DMS153 treated with DMSO at 0.1 percent for 48 hours (cell line): ENCODE results near the gene GADD45G.

Experiments used
- DNase-seq: peaks from one replicate; lab custom pipeline; 2025; ENCODE audit not compliant: unreplicated experiment; lab: John Stamatoyannopoulos, UW

Gene GADD45G

DNA sequence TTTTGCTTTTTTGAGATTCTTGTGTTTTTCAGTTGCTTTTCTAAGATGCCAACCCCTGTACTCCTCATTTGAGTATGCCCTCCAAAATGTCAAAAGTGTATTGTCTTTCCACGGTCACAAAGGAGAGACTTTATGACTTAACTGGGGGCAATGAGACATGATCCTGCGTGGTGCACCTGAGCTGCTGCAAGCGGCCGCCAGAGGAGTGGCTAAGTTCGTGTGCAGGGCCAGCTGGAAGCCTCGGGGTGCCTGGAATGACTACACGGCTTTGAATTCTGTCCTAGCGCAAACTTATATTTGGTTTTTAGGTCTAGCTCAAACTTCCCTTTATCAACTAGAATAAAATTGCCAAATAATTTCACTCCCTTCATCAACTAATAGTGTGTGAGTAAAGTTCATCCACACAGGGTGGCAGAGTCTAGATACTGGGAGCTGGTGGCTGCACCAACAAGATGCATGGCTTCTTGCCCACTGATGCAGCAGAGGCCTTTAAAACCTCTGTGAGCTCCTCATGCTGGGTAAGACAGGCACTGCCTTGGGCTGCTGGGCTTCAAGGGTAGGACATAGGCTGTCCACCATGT, 4.7 kb downstream of the GADD45G start:
- no peak for DNase-seq

DNA sequence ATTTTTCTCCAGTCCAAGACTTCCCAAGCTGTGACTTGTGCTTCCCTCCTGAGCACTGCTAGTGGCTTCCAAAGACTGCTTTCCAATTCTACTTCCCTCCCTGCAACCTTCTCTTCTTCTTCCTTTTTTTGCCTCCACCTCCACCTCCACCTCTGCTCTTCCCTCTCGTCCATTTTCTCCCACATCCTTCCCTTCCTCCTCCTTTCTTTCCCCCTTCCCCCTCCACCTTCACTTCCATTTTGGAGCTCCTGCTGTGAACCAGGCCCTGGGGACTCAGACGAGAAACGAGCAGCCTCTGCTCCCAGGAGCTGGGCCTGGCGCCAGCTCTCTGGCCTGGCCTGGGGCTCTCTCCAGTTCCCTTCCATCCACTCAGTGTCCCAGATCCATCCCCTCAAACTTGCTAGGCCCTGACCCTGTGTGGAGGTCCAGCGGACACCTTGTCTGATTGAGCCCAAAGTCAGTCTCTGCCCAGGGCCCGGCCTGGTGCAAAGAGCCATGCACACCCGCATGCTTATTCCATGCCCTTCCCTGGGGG, 5.6 kb downstream of the GADD45G start:
- no peak for DNase-seq

DNA sequence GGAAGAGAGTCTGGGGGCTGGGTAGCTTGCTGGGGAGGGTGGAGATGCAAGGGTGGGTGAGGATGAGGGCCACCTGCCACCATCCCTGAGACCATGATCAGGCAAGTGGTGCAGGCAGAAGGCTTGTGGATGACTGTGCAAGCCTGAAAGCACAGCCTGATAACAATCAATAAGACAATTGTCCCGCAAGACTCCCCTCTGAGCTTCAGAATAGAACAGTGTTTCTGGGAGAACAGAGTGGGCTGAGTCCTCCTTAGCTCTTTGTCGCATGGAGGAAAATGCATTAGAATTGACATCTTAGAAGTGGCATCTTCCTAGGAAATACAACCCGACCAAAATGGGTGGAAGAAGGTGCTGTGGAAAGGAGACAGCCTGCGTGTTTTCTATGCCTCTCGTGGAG, 6.6 kb downstream of the GADD45G start:
- DNase-seq, result no peak

DNA sequence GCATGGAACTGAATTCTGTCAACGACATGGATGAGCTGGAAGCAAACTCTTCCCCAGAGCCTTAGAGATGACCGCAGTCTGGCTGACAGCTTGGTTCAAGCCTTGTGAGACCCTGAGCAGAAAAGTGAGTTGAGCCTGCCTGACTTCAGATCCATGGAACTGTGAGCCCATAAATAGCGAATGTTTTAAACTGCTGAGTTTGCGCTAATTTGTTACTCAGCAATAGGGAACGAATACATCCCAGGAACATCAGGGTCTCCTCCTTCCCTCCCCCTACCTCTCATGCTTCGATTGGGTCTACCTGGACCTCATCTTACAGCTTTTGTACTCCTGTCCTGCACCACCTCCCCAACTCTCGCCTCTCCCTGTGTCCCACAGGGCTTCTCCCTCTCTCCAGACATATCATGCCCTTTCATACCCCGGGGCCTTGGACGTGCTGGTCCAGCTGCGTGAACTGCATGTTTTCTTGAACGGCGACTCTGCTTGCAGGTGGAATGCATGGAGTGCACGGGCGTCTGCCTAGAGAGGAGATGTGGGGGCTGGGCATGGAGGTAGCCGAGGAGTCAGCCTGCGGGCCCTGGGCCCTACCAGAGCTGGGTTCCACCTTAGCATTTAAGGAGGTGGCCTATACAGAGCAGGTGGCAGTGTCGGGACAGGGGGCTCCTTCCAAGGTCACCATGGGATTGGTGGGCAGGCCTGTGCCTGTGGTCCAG, 7.9 kb downstream of the GADD45G start:
- no peak for DNase-seq

DNA sequence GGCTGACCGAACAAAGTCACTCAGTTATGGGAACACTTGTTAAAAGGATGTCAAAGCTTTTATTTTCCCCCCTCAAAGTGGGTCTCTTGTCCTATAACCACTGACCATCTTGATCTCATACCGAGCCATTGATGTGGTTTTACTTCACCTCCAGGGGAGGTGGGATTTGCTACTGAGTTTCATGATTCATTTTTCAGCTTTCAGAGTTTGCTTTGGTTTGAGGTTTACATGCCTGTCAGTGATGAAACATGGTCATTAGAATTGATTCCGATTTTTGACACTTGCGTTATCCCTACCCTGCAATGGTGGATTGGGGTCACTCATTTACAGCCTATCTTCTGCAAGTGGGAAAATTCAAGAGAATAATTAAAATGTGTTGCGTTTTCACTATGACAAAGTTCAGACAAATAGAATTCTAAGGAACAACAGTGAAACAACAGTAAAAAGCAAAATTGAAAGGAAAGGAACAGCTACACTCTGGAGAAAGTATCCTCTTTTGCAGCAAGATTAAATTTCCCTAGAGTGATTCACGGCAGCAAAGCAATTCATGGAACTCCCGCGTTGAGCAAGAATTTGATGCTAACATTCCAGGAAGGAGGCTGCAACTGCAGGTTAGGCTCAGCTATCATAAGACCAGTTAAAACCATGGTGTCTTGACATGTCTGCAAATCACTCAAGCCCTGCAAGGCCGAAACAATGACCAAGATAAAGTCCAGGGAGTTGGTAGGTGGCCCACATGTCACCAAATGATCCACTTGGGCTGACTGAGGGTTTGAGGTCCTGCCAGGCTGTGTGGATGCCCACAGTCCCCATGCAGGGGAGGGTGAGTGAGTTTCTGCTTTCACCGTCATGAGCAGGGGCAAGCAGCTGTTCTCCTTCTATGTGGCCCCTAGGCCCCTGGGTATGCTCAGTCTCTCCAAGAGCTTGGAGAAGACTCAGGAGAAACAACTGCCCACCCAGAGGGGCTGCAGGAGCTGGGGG, 9.4 kb downstream of the GADD45G start:
- DNase-seq, result no peak

DNA sequence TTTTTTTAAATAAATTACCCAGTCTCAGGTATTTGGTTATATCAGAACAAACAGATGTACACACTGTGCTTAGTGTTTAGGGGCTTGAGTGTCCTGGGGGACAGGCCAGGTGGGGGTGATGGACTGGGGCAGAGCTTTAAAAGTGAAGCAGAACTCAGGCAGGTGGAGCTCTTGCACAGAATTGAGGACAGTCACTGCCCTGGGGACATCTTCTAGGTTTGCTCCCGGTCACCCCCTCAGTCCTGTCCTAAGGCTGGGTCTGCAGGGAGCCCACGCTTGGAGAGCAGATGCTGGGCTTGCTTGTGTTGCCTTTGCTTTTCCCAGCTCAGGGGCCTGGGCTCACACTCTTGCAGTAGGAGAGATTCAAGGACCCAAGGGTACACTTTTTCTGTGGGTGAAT, 10.8 kb downstream of the GADD45G start:
- no peak for DNase-seq

DNA sequence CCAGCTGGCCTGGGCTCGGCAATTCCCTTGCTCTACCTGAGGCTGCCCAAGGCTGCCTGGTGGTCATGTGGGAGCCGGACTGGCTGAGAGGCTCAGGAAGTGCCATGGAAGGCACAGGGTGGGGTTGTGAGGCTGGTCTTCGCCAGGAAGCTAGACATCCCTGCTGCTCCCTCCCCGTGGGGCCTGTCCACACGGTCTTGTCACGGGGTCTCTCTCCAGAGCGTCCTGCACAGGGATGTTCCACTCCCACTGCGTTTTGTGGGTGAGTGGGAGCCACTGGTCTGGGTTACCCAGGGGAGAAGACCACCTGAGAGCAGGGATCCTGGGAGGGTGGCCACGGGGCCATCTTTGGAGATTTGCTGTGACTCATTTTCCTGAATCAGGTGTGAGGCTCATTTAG, 11.6 kb downstream of the GADD45G start:
- no peak for DNase-seq

DNA sequence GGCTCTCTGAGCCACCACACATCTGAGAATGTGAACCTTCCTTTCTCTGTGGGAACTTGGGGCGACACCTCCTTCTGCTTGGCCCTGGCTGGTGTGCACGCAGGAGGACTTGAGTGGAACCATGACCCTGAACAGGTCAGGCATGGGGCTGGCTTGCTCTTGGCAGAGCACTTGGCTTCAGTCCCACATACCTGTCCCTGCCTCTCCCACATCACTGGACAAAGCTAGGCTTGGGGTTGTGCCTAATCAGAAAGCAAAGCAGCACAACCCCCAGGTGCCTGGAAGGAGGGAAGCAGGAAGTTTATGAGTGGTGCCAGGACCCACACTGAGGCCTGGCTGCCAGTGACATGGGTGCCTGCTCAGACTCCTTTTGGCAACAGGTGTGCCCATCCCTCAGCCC, 13.2 kb downstream of the GADD45G start:
- DNase-seq, result no peak

DNA sequence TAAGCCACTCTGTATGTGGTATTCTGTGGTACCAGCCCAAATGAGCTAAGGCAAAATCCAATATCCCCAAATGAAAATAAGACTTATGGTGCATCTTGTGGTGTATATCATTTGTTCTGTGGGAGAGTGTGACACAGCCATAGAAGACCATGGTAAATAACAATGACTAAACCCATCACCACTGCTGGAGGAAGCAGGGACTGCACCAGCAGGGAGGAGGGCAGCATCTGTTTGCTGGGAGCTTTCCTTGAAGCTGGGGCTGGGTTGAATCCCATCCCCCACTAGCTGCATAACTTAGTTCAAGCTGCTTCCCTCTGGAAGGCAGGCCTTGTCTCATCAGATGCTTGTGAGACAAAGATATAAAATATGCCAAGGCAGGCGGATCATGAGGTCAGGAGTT, 14.2 kb downstream of the GADD45G start:
- no peak for DNase-seq

DNA sequence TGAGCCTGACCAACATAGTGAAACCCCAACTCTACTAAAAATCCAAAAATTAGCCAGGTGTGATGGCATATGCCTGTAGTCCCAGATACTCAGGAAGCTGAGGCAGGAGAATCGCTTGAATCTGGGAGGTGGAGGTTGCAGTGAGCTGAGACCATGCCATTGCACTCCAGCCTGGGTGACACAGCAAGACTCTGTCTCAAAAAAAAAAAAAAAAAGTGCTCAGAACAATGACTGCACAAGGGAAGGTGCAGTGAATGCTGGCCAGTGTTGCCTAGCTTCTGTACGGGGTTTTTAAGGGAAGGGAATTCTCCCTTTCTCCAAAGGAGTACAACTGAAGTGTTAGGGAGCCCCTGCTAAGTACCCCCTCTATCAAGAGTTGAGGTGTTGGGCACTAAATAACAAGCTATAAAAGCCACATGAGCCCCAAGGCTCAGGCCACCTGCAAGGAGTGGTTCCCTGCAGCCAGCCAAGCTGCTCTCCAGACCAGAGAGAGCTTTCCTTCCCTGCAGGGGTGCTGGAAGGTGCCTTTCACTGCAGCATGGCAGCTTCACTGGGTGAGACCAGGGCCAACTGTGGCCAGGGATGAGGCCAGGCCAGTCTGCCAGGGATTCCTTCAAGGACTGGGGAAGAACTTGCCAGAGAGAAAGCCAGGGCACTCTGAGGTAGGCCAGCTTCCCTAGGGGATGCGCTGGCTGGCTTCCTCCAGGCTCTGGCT, 14.8 kb downstream of the GADD45G start:
- no peak for DNase-seq

DNA sequence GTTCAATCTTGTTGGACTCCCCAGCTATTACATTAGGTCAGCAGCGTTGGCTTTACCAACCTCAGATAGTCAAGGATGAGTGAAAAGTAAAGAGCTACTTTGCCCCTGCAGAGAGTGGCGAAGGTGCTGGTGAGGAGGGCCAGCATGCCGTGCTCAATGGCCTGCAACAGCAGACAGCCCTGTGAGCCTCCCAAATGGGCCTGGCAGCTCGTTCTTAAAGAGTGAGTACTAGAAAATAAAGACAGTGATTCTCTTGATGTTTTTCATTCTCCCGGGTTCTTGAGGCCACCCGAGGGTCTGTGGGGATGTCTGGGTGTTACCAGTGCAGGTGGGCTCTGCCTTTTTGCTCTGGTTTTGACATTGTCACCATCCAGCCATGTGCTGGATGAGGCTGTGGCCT, 16.2 kb downstream of the GADD45G start:
- DNase-seq, result no peak

DNA sequence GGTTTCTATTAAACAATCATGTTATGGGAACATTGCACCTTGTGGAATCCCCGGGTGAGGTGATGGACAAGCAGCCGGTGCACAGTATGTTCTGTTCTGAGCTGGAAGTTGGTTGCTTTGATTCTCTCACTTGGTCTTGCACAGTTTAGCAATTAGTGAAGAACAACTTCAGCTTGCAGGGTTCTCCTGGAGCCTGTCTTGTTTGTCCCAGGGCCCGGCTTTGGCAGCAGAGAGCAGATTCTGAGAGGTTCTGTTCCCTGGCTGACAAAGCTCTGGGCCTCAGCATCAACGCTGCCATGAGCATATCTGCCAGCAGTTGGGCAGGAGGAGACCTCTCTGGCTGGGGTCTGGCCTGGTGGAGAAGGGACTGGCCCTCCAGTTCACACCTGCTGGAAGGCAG, 16.9 kb downstream of the GADD45G start:
- DNase-seq, result no peak

DNA sequence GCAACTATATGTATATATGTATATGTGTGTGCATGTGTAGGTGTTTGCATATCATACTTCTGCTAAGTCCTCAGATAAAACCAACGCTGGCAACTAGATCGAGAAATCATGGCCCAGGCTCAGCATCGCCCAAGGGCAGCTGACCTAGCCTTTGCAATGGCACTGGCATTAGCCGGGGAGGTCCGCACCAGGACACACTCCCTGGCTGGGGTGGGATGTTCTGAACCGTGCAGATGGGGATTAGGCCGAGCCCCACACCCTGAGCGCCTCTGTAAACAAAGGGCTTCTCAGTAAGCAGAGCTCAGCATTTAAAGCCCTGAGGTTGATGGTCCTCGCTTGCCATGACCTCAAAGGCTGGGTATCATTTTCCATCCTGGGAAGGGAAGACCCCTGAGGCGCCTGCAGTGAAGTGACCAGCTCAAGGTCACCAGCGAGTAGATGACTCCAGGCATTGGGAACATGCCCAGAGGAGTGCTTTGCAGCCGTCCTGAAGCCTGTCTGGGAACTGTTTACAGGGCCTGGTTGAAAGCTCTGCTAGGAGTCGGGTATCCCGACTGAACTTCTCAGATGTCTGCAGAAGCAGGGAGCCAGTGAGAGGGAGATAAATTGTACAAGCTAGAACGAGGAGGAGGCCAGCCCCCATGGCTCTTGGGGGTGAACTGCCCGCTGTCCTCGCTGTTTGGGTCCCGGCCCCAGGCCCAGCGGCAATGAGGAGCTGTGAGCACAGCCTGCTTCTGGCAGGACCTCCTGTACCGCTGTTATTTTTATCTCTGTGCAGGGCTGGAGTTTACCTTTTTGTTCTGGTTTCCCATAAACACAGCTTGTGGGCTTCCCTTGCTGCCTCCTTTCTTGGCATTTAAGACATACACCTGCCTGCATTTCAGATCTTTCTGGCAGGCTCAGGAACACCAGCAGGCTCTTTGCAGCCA, 18.4 kb downstream of the GADD45G start:
- DNase-seq, result no peak

DNA sequence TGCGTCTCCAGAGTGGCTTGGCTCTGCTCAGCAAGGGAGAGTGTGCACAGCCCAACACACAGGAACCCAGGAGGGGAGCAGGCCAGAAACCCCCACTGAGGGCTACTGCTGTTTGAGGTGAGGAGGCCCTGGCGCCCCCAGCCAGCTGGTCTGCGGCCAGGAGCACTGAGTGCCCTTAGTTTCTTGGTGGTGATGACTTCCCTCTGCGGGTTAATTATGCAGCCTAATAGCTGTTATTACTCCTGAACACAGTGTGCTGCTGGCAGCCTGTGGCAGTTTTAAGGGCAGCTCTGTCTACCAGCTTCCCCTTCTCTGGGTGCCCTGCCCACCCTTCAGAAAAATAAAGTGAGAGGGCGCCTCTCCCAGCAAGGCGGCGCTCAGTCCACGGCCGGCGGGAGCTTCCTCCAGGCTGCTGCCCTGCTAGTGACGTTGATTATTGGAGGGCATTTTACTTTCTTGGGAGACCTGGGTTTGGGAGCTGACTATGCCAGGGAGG, 19.2 kb downstream of the GADD45G start:
- DNase-seq, result no peak

DNA sequence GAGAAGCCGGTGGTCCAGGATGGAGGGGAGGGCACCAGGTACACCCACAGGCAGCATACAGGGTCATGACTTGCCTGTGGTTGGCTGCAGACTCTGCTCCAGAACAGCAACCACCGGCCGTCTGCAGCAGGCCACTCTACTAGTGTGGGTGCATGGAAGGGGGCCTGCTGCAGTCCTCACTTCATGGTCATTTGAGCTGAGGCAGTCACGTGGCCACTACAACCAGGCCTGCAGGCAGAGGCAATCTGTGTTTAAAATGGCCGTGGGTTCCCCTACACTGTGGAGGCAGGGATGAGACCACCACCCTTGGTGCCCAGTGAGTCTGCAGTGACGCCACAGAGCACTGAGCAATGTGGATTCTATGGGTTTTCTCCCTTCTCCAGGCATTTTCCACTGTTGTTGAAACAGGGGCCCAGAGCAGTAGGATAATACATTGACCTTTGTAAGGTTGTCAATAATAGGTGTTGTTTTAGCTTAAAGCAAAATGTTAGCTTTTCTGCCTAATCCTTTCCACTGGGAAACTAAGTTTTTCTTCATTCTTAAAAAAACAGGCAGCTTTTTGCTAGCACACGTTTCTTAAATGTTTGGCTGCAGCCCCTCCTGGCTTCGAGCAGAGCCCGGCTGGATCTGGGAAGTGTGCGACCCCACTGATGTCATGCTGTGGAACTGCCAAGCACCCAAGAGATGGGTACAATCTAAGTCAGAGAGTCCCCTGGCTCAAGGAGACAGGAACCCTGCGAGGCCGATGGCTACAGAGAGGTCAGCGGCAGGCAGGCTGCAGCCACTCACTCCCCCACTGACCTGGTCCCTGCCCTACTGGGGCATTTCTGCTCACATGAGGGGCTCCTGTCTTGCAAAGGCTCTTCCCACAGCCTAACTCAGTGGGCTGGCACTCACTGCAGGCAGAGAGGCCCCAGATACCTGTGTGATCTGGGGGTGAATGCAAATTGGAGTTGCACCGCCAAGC, 21.2 kb downstream of the GADD45G start:
- no peak for DNase-seq

DNA sequence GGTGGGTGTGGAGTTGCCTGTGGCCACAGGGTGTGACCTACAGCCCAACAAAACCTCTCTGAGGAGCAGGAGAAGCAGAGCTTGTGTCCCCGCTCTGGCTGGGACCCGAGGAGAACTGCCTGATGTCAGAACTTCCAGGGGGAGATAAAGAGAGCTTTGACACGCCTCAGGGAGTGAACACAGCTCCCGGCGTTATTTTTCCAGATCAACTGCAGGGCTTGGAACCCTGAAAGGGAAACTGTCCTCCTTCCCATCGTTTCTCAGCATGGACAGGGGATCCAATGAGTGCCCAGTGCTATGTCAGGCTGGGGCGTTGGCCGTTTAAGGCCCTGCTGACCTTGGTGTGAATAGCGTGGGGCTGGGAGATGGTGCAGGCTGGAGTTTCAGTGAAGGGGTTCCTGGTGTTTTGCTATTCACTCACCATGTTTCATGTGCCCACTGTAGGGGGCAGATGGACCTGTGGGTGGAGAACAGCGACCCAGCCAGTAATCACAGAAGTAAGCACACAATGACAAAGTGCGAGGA, 22.0 kb downstream of the GADD45G start:
- DNase-seq, result no peak

DNA sequence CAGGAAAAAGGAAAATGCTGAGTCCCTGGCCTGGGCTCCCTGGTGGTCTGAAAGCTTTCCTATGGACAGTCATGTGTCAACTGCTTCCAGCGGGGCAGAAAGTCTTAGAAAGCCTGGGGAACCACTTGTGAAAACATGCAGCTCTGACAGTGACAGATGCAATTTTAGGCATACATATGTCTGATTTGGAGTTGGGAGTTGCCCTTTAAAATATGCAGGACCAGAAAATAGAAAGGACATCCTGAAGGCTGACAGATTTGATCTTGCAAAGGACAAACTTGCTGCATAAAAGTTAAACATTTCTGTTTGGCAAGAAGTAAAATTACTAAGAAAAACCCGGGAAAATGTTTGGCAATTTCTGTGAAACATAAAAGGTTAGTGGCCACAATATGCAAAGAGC, 23.8 kb downstream of the GADD45G start:
- DNase-seq, result no peak
